Activated T-helper 1 cell treated with Interleukin-2 at 50 U/mL for 16 hours (primary cell): ENCODE measurements around the gene CNOT3.
"Not testable (repeated sequence)": the region's sequence is repeated elsewhere in the genome, so short reads cannot be mapped to it uniquely, and the experiment has no call there.

Experiments
- DNase-seq: peaks from one replicate; pipeline ENCODE4 v3.0.0-alpha.2; 2020; ENCODE audit warnings: low read depth

Gene CNOT3

GRCh38 chr19:54137699-54138488, at the start of gene CNOT3:
TSS of gene CNOT3 (plus strand) at chr19:54137762. CDS start at chr19:54142979, 5,217 bp downstream.
- DNase-seq = peak; percentile 33

DNA sequence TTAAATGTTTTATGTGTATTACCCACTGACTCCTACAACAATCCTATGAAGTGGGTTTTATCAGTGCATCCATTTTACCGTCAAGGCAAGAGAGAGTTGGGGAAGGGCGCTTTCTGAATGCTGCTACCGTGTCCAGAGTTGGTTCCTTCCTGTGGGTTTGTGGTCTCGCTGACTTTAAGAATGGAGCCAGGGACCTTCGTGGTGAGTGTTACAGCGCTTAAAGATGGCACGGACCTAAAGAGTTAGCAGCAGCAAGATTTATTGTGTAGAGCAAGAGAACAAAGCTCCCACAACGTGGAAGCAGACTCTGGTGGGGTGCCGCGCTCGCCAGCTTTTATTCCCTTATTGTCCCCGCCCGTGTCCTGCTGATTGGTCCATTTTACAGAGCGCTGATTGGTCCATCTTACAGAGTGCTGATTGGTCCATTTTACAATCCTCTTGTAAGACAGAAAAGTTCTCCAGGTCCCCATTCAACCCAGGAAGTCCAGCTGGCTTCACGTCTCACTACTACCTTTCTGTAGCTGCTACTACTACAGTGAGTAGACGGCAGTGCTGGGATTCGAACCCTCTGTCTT, 43.0 kb upstream of the CNOT3 start:
- no peak for DNase-seq

GRCh38 chr19:54095136-54095858, 42.3 kb upstream of the CNOT3 start:
- no peak for DNase-seq

GRCh38 chr19:54095859-54096616, 41.5 kb upstream of the CNOT3 start:
- DNase-seq = peak; percentile 43

- DNase-seq = no peak
Observed at GRCh38 chr19:54096617-54097106, 40.9 kb upstream of the CNOT3 start.

GRCh38 chr19:54099190-54099902, 38.2 kb upstream of the CNOT3 start:
- DNase-seq = no peak

GRCh38 chr19:54099903-54100255, 37.7 kb upstream of the CNOT3 start:
- not testable (repeated sequence) for DNase-seq

- DNase-seq = no peak
Observed at GRCh38 chr19:54100561-54100960, 37.0 kb upstream of the CNOT3 start, which contains the start of gene OSCAR. TSS of gene OSCAR (minus strand) at chr19:54100803. CDS start at chr19:54100792, 11 bp downstream.

GRCh38 chr19:54102421-54103169, 35.0 kb upstream of the CNOT3 start, which contains the start of gene NDUFA3:
TSS of gene NDUFA3 (plus strand) at chr19:54102855. CDS start at chr19:54102879, 24 bp downstream.
- DNase-seq = peak; percentile 98

GRCh38 chr19:54104998-54105715, 32.4 kb upstream of the CNOT3 start:
- DNase-seq = no peak

GRCh38 chr19:54105796-54106195, 31.8 kb upstream of the CNOT3 start:
- DNase-seq = no peak

DNA sequence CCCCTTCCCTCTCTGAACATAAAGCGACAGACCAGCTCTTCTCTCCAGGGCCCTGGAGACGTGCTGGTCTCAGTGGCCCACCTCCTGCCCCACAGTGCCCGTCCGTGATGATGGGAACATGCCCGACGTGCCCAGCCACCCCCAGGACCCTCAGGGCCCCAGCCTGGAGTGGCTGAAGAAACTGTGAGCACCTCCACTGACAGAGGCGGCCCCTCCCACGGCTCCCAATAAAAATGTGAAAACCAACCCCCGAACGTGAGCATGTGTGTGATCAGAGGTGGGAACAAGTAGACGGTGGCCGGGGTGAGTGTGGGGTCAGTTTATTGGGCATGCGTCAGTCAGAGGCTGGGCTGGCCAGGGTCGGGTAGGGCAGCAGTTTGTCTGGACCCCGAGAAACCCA, 30.8 kb upstream of the CNOT3 start:
- no peak for DNase-seq

GRCh38 chr19:54107876-54108490, 29.6 kb upstream of the CNOT3 start:
- no peak for DNase-seq

DNA sequence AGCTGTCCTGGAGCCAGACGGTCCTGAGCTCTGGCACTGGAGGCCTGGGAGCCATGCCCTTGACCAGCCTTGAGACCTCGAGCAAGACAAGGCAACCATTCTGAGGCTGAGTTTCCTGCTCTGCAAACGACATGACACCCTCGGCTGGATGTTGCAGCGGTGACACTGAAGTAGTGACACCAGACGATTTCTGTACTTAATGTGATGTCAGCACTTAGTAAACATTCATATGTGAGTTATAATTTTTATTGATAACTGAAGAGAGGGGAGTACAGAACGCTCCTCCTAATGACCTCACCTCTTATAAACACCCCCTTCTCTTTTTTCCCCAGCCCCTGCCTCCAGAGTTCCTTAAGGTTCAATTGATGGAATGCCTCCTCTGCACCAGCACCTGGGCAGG, 29.1 kb upstream of the CNOT3 start:
- no peak for DNase-seq

- DNase-seq = no peak
Observed at GRCh38 chr19:54109651-54110050, 27.9 kb upstream of the CNOT3 start.

- no peak for DNase-seq
Observed at GRCh38 chr19:54114340-54115108, 23.0 kb upstream of the CNOT3 start.

- peak; percentile 90 for DNase-seq
Observed at GRCh38 chr19:54115109-54116063, 22.2 kb upstream of the CNOT3 start, which contains the start of the genes PRPF31 and TFPT. TSS of gene PRPF31 (plus strand) at chr19:54115754. CDS start at chr19:54118279, 2,525 bp downstream. TSS of gene TFPT (minus strand) at chr19:54115657. CDS start at chr19:54115269, 388 bp downstream.
